HG02970 (cell line): ENCODE results near the gene SLC25A1.

Experiments
- ATAC-seq: cut with Tn5 transposase; IDR thresholded peaks from one replicate; pipeline ENCODE4 v1.9.1; 2021; ENCODE audit warnings: mild to moderate bottlenecking, moderate library complexity, moderate number of reproducible peaks; ENCODE audit not compliant: unreplicated experiment, low FRiP score

Gene SLC25A1

GRCh38 chr22:19143967-19144400, 34.6 kb downstream of the SLC25A1 start:
- no peak for ATAC-seq

- no peak for ATAC-seq
Observed at GRCh38 chr22:19143212-19143611, 35.3 kb downstream of the SLC25A1 start.

- no peak for ATAC-seq
Observed at GRCh38 chr22:19142394-19142793, 36.1 kb downstream of the SLC25A1 start.

DNA sequence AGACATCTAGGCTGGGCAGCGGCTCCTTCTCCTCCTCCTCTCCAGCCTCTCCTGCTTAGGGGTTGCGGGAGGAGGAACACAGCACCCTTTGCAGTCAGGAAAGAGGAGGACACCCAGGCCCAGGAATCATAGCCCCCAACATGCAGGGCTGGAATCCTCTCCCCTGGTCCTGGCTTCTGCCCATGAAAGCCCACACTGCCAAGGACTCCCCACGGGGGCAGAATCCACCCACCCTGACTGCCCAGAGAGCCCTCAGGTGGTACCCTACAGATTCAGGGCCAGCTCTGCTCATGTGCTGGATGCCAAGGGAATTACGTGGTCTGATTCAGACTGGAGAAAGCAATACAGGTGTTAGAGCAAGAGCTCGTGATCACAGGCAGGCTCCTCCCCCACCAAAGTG, 38.6 kb downstream of the SLC25A1 start:
- no peak for ATAC-seq

- no peak for ATAC-seq
Observed at GRCh38 chr22:19139001-19139356, 39.6 kb downstream of the SLC25A1 start.

- ATAC-seq, result no peak
Observed at GRCh38 chr22:19138217-19139000, 40.1 kb downstream of the SLC25A1 start.

DNA sequence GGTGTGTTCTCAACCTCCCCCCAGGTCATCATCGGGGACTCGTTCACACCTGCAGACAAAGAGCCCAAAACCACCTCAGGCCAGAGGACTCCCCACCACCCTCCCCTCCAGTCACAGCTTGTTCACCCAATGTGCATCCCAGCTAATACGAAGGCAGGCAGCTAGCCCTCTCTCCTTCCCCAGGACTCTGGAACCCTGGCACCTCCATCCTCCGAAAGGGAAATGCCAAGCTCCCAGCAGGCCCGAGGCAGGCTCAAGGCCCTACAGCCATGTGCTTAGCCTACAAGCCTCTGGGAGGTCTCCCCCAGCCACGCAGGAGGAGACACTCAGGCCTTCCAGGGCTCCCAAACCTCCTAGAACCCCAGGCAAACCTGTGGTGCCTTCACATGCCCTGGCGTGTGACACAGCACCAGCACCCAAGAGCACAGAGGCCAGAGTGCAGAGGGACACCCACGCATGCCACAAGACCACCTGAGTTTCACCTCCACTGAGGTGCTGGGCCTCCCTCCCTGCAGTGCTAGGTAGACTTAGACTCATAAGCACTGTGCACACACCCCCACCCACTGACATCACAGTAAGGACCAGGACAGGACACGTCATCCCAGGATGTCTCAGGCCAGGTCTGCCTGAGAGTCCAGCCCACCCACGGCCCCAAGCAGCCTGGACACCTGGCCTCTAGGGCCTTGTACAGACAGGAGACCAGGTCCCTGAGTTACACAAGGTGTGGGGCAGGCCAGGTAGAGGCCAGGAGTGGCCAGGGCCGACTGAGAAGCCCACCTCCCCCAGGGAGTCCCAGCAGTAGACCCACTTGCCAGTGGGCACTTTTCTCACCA, 40.9 kb downstream of the SLC25A1 start:
- no peak for ATAC-seq

GRCh38 chr22:19136915-19137314, 41.6 kb downstream of the SLC25A1 start:
- no peak for ATAC-seq

GRCh38 chr22:19134874-19135273, 43.7 kb downstream of the SLC25A1 start:
- no peak for ATAC-seq

- ATAC-seq, result no peak
Observed at GRCh38 chr22:19134176-19134831, 44.2 kb downstream of the SLC25A1 start.

- ATAC-seq, result no peak
Observed at GRCh38 chr22:19133561-19133960, 45.0 kb downstream of the SLC25A1 start.

- no peak for ATAC-seq
Observed at GRCh38 chr22:19132693-19133400, 45.7 kb downstream of the SLC25A1 start.

GRCh38 chr22:19132153-19132552, 46.4 kb downstream of the SLC25A1 start:
- no peak for ATAC-seq

- no peak for ATAC-seq
Observed at GRCh38 chr22:19131685-19132015, 46.9 kb downstream of the SLC25A1 start.

DNA sequence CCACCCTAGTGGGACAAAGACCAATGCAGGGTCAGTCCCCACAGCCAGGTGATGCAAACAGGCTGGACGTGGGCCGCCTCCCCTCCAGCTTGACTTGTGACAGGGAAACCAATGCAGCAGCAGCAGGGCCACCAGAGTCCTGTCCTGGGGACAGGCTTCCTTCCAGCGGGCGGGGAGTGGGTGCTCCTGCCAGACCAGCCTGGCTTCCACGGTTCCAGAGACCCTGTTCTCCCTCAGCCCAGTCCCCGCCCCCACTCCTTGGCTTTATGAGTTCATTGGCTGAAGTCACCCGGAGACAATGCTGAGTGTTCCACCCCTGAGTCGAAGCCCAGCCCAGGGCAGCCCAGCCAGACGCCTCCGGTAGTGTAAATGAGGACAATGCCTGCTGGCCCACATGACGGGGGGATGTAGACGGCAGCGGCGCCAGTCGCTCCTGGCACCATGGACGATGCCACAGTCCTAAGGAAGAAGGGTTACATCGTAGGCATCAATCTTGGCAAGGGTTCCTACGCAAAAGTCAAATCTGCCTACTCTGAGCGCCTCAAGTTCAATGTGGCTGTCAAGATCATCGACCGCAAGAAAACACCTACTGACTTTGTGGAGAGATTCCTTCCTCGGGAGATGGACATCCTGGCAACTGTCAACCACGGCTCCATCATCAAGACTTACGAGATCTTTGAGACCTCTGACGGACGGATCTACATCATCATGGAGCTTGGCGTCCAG, 47.4 kb downstream of the SLC25A1 start, which contains the start of gene TSSK2:
Gene TSSK2 (plus strand): TSS at position 350 of the 726 bp plus-strand sequence. CDS start 92 bp downstream, at position 442.
- ATAC-seq, result no peak

DNA sequence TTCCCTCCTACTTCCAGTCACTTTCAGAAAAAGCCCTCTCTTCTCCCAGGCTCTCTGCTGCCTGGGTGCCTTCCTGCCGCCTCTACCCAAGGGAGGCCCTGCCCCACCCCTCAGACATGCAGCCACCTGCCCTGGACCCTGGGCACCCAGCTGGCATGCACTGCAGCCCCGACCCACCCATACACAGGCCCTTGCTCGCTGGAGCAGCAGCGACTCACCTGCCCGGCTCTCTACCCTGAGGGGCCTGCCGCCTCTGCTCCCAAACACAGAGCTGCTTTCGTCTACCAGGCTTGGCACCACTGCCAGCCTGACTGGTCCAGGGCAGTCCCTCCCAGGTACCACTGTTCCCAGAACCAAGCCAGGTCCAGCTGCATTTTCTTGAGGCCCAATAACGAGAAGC, 48.7 kb downstream of the SLC25A1 start:
- ATAC-seq, result no peak

DNA sequence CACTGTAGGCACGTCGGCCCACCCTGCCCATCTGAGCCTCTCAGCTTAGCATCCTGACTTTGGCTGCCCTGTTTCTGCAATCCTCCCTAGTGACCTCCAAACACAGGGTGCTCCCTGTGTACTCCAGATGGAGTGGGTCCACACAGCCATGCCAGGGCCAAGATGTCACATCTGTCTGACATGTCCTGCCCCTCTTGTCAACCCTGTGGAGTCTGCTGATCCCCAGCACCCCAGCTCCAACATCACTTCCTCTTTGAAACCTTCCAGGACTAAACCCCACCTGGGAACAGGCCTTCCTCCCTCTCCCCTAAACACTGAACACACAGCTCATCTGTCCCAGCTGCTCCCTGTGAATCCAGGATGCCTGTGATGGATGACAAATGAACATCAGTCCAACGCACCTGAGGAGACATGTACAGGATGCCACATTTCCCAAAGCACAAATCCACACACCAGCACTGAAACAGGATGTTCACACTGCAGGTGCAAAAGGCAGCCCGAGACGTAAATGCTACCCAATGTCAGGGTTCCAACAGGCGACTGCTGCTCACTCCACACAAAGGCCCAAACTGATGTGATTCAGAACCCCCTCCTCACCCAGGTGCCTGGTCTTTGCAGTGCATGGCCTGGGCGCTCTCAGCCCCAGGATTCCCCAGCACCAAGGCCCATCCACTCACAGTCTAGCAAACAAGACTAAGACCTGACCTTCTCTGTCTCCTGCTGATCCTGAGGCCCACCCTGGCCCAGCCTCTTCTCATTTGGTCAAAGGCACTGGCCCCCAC, 49.4 kb downstream of the SLC25A1 start:
- no peak for ATAC-seq

DNA sequence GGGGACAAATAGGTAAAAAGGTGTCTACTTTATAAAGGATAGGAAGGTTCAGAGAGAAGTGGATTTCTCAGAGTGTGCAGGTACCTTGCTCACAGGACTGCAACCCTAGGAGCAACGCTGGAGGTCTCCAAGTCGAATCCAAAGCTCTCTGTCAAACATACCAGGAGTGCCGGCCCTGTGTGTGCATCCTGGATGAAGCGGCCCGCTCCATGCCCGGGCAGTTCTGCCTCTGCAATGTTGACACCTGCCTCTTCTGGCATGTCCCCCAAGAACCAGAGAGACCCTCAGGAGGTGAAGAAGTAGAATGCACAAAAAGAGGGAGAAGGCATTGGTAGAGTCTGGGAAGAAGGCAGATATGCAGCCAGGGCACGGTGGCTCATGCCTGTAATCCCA, 50.5 kb downstream of the SLC25A1 start:
- ATAC-seq, result no peak

DNA sequence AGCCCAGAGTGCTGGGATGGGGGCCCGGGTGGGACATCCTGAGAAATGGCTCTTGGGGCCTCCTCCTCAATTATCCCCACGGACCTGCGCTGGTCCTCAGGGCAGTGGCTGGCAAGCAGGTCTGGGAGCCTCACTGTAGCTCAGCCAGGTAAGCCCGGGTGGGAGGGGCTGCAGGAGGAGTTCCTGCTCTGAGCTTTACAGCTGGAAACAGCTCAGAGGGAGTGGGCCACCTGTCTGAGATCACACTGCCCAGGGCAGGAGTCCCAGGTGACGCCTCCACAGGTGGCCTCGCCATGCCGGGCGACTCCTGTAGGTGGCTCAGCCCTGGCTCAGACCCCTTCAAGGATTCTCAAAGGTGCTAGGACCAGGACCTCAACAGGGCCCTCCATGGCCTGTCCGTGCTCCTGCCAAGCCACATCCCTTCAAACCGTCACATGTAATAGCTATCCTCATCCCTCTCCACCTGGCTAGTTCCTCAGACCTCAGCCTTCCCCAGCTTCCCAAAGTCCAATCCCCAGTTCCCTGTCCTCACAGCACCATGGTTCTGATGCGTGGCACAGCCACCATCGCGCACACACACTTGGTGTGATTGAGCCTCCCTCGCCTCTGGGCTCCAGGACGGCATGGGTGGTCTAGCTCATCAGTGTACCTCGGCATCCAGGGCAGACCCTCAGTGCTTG, 51.1 kb downstream of the SLC25A1 start:
- ATAC-seq, result no peak
